Adrenal gland (tissue), 12 donors: ENCODE results near the gene TMEM17. TPM values are rescaled to one million over a fixed set of nuclear protein-coding genes. Genes with fewer than 3 reads are reported as not detected.

Source experiments
- DNase-seq, 7 donors: peaks; one replicate each; pipeline ENCODE4 v3.0.0-alpha.2; 2019 to 2020
- H3K27ac ChIP-seq, 5 donors: fragments of 200-600 bp; sonication (generic) in 4 of 5; 1 replicate in 3 of 5; 2 replicates in 2 of 5; pipeline versions ENCODE4 v1.5.1 to v1.8.0; 2016 to 2020; ENCODE audit warnings: mild to moderate bottlenecking in 1 of 5
- H3K27me3 ChIP-seq: fragments of 200-600 bp; 2 replicates; pipeline ENCODE4 v1.8.0; 2021
- H3K36me3 ChIP-seq, 2 donors: fragments of 200-600 bp; replicated peaks in 1 of 2; 1 replicate in 1 of 2; 2 replicates in 1 of 2; pipeline versions ENCODE4 v1.5.1 to v1.8.0; 2018 to 2022
- H3K4me1 ChIP-seq, 2 donors: fragments of 200-600 bp; replicated peaks in 1 of 2; 1 replicate in 1 of 2; 2 replicates in 1 of 2; pipeline versions ENCODE4 v1.5.1 to v1.8.0; 2018 to 2021
- H3K4me3 ChIP-seq, 4 donors: fragments of 200-600 bp; sonication (generic) in 3 of 4; one replicate each; pipeline ENCODE4 v1.5.1; 2016 to 2018
- H3K9me3 ChIP-seq, 3 donors: fragments of 200-600 bp; sonication (generic) in 1 of 3; replicated peaks in 1 of 3; 1 replicate in 2 of 3; 2 replicates in 1 of 3; pipeline versions ENCODE4 v1.5.1 to v1.8.0; 2016 to 2021
- CTCF ChIP-seq, 6 experiments: fragments of 450-650 bp in 4 of 6; fragments of 200-600 bp in 2 of 6; sonication (generic) in 1 of 6; IDR thresholded peaks; 1 replicate in 5 of 6; 2 replicates in 1 of 6; pipeline versions ENCODE4 v1.5.1 to v1.8.0; 2016 to 2021; ENCODE audit warnings: antibody characterized with exemption in 6 of 6, mild to moderate bottlenecking in 2 of 6, moderate library complexity in 1 of 6
- POLR2A ChIP-seq, 2 donors: fragments of 450-650 bp; IDR thresholded peaks; one replicate each; pipeline ENCODE4 v1.6.1; 2017; ENCODE audit warnings: antibody characterized with exemption in 2 of 2, mild to moderate bottlenecking in 2 of 2, moderate library complexity in 1 of 2
- WGBS, 4 donors: extraction: QIAGEN DNeasy Blood & Tissue Kit in 2 of 4; methylation state at CpG; one replicate each; pipeline versions ENCODE4 v1.1.5 to v1.1.7; 2013 to 2017; 5-methylcytosine and 5-hydroxymethylcytosine counted together
- intact Hi-C, 2 donors: fragments of 100-400 bp; cut with DNase I; formaldehyde crosslinking; loops; one replicate each; pipeline versions ENCODE4 v1.14.1 to v1.15.0; 2022 to 2023
- polyA plus RNA-seq, 3 donors: library from polyadenylated mRNA; stranded (reverse); fragments of 200-250 nt in 2 of 3; fragments of 350-450 nt in 1 of 3; fragmentation: Illumina TruSeq in 1 of 3; extraction: RNeasy Lipid Tissue Mini Kit (QIAGEN cat#74804) in 1 of 3; gene quantifications; one replicate each; pipeline ENCODE4 v1.2.3, GENCODE V29; 2013 to 2014
- total RNA-seq, 9 donors: library from RNA; depleted of rRNA in 4 of 9; stranded (reverse); fragments of >200 nt in 4 of 9; fragments of 120-200 nt in 1 of 9; fragmentation: NEBNext Ultra II Directional in 1 of 9; extraction: Animal tissue kit (Norgen Biotek cat#: 25700) in 1 of 9; gene quantifications; one replicate each; pipeline versions ENCODE4 v1.1.0 to v1.2.4, GENCODE V29; 2013 to 2023
- donor health status: healthy with polysubstance abuse.
- donor health status: Bipolar disorder and iron deficiency.
- donor health status: DM: yes; HTN: yes; CAD: no.
- donor health status: DM: no; HTN: no; CAD: no.
- donor health status: DM: no; HTN: no; CAD: no.
- donor health status: DM: yes; HTN: yes; CAD: no.

The TMEM17 gene
- total and polyA plus RNA-seq, 12 donors = 0.30 to 7.2 (median 3.5) TPM

DNA sequence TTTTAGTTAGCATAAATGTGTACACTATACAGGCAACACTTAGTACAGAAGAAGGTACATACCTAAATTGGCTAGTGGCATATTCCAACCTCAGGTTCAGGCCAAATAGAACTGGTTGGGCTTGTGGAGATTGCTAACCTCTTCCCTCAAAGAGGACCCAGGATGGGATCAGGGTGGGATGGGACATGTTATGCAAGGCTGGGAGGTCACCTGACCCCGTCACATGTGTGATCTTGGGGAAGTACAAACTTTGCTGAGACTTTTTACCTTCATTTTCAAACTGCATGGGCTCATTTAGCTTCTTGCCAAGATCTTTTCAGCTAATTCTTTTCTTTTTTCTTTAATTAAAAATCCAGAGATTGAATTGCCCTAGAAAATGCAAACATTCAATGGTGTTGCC, 36.9 kb downstream of the TMEM17 start:
- no peaks in the 10 kb centered on the region for H3K9me3 ChIP-seq
- intact Hi-C loops = no loop called here
- TF ChIP-seq POLR2A (IDR thresholded peaks at IDR 0.05) (no peak), CTCF (IDR thresholded peaks at IDR 0.05) (no peak)
- 85 to 92% (median 90%) methylated on average over 1 of the region's 1 CpG for WGBS, 4 donors
- no peak overlapping the region for H3K4me3 ChIP-seq
- no peaks in the 10 kb centered on the region for H3K4me1 ChIP-seq
- H3K27ac ChIP-seq = no peak overlapping the region
- DNase-seq = no peak
- H3K27me3 ChIP-seq = no peaks in the 10 kb centered on the region
- no peaks in the 10 kb centered on the region for H3K36me3 ChIP-seq

GRCh38 chr2:62467475-62468321, 38.3 kb downstream of the TMEM17 start:
- intact Hi-C loops = no loop called here
- Histone ChIP-seq H3K27me3 (no peaks in the 10 kb centered on the region), H3K9me3 (no peaks in the 10 kb centered on the region), H3K4me1 (no peaks in the 10 kb centered on the region), H3K4me3 (no peak overlapping the region), H3K36me3 (no peaks in the 10 kb centered on the region), H3K27ac (no peak overlapping the region)
- WGBS, 4 donors = 82 to 87% (median 84%) methylated on average over 8 of the region's 8 CpGs
- no peak for DNase-seq
- TF ChIP-seq POLR2A (IDR thresholded peaks at IDR 0.05) (no peak), CTCF (IDR thresholded peaks at IDR 0.05) (no peak)

DNA sequence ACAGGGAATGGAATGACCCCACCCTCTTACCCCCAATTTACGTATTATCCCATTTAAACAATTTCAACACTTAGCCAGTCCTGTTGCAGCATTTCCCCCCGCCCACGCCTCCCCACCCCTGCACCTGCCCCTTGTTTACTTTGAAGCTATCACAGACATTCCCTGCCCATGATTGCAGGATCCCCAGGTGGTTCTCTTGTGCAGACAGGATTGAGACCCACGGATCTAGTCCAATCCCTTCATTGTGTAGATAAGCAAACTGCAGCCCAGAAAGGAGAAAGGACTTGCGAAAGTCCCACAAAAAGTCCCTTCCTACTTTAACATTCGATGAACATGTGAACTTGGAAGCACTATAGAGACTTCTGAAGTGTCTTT, 38.9 kb downstream of the TMEM17 start:
- no peaks in the 10 kb centered on the region for H3K4me1 ChIP-seq
- intact Hi-C loops = no loop called here
- WGBS, 4 donors = 82 to 87% (median 85%) methylated on average over 6 of the region's 6 CpGs

DNA sequence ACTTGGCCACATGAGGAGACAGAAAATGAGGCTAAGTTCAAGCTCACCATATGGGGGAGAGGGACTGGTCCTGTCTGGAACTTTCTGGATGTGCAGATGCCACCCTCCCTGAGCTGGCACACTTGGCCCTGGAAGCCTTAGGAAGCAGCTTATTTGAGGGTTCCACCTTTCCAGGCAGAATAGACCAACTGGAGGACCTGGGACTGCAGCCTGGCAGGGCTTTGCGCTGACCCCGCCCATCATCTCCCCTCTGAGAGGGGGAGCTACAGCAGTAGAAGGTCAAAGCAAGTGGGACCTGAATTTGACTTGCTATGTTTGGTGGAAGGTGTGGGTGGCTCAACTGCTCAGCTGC, 39.5 kb downstream of the TMEM17 start:
- Histone ChIP-seq H3K9me3 (no peaks in the 10 kb centered on the region), H3K27ac (no peak overlapping the region), H3K4me1 (no peaks in the 10 kb centered on the region), H3K4me3 (no peak overlapping the region), H3K36me3 (no peaks in the 10 kb centered on the region), H3K27me3 (no peaks in the 10 kb centered on the region)
- 91 to 100% (median 96%) methylated on average over 1 to 2 of the region's 2 CpGs for WGBS, 4 donors
- DNase-seq = no peak
- intact Hi-C loops = no loop called here
- TF ChIP-seq POLR2A (IDR thresholded peaks at IDR 0.05) (no peak), CTCF (IDR thresholded peaks at IDR 0.05) (no peak)

More for the DNA sequence above, 38.9 kb downstream of the TMEM17 start:
- no peak for DNase-seq
- Histone ChIP-seq H3K27ac (no peak overlapping the region), H3K4me3 (no peak overlapping the region), H3K9me3 (no peaks in the 10 kb centered on the region), H3K36me3 (no peaks in the 10 kb centered on the region), H3K27me3 (no peaks in the 10 kb centered on the region)
- TF ChIP-seq POLR2A (IDR thresholded peaks at IDR 0.05) (no peak), CTCF (IDR thresholded peaks at IDR 0.05) (no peak)
